GM18867 (cell line): ENCODE measurements around the gene TNS1.
"Not testable (repeated sequence)": the region's sequence is repeated elsewhere in the genome, so short reads cannot be mapped to it uniquely, and the experiment has no call there.

ENCODE experiments used
- ATAC-seq: cut with Tn5 transposase; IDR thresholded peaks from one replicate; pipeline ENCODE4 v1.9.1; 2021; ENCODE audit warnings: mild to moderate bottlenecking, moderate library complexity; ENCODE audit not compliant: unreplicated experiment

TNS1 gene

DNA sequence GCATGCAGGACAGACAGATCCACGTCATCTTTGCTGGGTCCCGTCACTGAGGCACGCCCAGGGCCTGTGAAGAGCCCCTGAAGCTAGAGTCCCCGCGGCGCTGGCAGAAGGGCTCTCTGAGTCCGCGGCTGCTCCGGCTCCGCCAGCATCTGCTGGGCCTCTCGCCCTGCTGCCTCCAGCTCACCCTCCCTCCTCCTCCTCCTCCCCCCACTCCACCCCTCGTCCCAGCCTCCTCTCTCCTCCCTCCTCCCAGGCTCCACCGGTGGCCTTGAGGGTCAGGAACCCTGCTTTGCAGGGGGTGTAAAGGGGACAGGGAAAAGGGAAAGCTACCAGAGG, at the start of gene TNS1:
Gene TNS1 (minus strand): TSS at position 151 of the 336 bp plus-strand sequence. CDS start 123 bp downstream, at position 28.
- ATAC-seq, result no peak

DNA sequence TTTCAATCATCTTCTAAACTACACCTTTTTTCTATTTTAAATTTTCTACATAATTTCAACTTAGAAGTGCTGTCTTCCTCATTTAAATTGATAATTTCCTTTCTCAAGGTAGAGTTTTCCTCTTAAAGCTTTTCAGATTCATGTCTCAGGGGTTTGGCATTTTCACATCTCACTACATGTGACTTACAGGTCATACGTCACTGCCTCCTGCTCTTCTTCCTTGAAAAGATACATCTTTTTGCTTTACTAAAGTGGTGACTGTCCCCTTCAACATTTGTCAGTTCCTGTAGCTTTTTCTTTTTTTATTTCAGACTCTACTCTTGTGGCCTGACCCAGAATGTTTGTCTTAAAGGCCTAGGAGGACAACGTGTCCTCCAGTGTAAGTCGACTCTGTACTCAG, 49.1 kb upstream of the TNS1 start:
- no peak for ATAC-seq

GRCh38 chr2:218047536-218048225, 44.9 kb upstream of the TNS1 start:
- ATAC-seq, result no peak

- ATAC-seq, result peak; percentile 82
Measured at GRCh38 chr2:218046238-218046637, 43.4 kb upstream of the TNS1 start.

DNA sequence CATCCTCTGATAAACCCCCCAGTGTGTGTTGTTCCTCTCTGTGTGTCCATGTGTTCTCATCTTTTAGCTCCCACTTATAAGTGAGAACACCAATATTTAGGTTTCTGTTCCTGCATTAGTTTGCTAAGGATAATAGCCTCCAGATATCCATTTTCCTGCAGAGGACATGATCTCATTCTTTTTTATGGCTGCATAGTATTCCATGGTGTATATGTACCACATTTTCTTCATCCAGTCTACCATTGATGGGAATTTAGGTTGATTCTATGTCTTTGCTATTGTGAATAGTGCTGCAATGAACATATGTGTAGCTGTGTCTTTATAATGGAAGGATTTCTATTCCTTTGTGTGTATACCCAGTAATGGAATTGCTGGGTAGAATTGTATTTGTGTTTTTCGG, 41.8 kb upstream of the TNS1 start:
- not testable (repeated sequence) for ATAC-seq

- ATAC-seq, result no peak
Measured at GRCh38 chr2:218043701-218044109, 40.9 kb upstream of the TNS1 start.

GRCh38 chr2:218043100-218043499, 40.3 kb upstream of the TNS1 start:
- ATAC-seq, result no peak

DNA sequence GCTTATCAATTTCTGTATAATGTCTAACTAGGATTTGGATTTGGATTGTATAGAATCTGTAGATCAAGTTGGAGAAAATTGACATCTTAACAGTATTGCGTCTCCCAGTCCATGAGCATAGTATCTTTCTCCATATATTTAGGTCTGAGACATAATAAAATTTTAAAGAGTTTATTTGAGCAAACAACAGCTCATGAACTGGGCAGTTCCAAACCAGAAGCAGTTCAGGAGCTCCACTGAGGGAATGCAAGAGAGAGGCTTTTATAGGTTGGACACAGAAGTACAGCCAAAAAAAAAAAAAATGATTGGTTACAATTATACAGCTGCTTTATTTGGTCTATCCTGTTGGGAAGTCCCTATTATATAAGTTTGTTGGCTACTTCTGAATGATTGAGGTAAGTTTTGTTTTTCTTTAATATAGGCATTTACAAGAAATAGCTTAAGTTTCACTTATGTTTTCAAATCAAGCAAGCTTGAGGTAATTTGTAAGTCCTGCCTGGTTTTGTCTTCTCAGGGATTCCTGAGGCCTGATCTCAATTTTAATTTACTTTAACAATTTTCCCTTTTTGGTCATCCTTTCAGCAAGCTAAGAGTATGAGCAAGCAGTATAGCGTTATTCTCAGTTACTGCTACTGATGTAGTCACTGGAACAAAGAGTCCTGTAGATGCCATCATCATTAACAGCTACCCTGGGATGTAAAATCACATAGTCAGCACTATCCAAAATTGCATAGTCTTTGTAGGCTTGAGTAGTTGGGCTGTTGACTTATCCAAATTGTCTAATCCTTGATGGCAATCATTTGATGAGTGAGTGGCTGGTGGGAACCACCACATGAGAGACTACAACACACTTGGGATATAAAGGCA, 38.7 kb upstream of the TNS1 start:
- peak; percentile 27 for ATAC-seq

DNA sequence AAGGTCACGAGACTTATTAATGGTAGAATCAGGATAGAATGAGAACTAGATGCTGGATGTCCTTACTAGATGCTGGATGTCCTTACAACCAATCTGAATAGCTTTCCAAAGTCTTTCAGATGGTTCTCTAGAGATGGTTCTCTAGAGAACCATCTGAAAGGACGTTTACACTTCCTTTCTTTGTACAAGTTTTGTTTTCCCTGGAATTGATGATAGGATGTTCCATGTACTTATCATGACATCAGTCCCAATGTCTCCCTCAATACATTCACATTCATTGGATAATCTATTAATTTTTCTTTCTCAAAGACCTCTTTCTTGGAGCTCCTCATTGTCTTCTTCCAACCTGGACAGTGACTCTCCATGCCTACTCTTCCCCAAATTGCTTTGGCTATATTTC, 38.1 kb upstream of the TNS1 start:
- no peak for ATAC-seq

DNA sequence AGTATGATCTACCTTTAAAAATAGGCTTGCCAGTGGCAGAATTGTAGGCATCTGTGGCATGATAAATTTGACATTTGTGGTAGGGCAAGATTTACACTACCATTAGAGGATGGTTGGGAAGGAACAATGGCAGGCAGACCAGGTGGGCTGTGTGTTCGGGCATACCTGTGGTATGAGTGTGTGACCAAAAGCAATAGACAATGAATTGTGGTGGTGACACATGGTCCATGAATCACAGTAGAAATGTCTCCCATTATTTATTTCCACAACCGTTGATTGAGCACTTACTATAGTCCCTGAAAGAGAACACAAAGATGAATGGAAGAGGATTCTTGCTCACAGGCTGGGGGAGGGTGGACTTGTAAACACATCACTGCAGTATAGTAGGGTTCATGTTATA, 36.4 kb upstream of the TNS1 start:
- no peak for ATAC-seq

GRCh38 chr2:218036371-218036770, 33.6 kb upstream of the TNS1 start:
- no peak for ATAC-seq

DNA sequence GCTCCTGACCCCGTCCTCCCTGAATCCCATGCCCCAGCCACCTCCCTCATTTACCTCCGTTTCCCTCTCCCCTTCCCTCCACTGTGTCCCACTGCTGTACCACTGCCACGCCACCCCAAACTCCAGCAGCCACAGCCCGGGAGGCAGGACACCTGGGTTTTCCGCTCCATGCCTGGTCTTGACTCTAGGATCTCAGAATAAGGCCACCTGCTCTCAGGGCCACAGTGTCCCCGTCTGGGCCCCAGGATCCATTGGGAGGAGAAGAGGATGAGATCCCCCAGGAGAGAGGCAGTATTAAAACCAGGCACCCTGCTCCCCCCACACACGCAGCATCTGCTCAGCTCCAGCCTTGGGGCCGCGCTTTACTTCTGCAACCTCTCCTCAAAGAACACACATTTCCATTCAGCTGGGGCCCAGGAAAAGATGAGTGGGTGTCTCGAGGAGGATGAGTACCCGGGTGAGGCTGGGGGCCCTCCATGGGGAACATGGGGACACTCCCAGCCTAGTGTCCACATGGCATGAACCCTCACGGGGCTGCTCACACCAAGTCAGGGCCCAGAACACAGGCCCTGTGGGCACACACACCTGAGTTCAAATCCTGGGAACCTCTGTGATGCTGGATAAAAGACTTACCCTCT, 32.8 kb upstream of the TNS1 start:
- ATAC-seq, result no peak

- ATAC-seq, result peak; percentile 73
Measured at GRCh38 chr2:218034497-218035213, 31.9 kb upstream of the TNS1 start.

DNA sequence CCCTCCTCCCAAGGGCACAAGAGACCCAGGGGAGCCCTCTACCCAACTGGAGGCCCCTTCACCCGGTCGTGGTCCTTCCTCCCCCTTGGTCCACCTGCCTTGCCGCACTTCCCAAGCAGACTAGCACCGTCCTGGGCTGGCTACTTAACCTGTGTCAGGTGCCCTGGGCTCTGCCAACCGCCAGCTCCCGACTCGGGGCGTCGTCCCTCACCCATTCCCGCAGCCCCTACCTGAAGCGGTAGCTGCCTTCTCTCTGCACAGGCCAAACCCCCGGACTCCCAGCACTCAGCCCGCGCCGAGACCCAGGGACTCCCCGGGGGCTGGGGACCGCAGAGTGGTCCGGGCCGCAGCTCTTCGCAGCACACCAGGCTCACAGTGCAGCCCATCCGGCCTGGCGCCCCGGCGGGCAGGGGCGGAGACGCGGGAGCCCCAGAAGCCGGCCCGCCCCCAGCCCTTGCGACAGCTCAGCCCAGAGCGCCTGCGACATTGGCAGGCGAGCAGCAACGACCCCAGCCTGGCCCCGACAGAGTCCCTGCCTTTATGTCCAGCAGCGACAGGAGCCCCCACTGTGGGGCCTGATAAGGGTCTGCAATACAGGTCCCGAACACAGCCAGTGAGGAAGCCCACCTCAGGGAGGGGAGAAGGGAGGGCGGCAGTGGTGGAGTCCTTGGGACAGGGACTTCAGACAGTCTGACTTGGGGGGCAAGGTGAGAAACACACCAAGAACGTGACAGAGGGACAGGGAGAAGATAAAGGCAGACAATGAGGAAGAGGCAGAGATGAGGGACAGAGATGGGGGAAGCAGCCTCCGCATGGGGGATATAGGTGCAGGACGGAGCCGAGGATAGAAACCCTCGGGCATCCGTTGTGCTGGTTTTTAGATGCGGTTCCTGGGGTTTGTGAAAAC, 31.0 kb upstream of the TNS1 start:
- ATAC-seq, result no peak

GRCh38 chr2:218033208-218033589, 30.4 kb upstream of the TNS1 start:
- no peak for ATAC-seq

DNA sequence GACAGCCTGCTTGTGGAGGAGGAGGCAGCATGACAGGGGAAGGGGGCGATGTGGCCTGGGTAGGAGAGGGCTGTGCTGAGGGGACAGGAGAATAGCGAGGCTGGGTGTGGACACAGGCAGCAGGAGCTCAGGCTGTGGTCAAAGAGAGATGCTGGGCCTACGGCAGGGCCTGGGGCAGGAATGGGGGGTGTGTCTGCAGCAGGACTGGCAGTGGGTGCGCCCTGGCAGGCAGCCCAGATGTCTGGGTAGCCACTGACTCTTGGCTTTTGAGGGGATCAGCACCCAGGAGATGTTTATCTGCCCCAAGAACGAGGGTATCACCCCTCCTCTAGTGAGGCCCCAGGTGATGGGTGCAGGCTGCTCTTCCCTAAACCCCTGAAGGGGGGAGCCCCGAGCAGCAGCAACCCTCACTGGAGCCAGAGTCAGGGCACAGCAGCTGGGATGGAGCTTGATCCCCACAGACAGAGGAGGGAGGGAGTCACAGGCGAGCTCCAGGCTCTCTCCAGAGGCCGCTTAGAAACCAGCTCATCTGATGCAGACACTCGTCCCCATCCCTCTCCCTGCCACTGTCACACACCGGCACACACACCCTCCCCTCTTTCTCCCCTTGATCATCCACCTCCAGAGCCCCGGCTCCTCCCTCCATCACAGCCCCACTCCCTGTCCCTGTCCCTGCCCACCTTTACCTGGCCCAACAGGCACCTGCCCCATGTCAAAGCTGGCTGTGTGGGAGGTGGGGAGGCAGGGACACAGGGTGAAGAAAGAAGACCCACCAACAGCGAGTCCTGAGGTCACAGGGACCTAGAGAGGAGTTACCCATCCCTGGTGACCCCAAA, 29.8 kb upstream of the TNS1 start:
- no peak for ATAC-seq

DNA sequence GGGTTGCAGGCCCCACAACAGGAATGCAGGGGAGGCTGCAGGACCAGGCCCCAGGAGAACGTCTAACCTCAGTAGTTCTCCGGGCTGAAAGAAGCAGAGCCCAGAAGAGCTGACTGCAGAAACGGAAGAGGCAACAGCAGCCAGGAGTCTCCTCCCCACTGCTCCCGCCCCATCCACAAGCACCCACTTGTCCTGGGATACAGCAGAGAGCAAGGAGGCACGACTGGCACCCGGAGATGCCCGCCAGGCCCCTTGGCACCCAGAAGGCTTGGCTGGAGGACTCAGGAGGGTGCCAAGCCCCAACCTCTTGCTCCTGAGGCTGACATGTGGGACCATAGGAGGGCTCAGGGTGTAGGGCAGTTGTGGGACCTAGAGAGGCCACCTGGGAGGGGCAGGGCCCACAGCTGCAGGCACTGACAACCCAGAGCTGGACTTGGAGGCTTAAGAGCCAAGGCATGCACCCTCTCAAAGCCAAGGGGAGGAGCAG, 29.0 kb upstream of the TNS1 start:
- no peak for ATAC-seq

DNA sequence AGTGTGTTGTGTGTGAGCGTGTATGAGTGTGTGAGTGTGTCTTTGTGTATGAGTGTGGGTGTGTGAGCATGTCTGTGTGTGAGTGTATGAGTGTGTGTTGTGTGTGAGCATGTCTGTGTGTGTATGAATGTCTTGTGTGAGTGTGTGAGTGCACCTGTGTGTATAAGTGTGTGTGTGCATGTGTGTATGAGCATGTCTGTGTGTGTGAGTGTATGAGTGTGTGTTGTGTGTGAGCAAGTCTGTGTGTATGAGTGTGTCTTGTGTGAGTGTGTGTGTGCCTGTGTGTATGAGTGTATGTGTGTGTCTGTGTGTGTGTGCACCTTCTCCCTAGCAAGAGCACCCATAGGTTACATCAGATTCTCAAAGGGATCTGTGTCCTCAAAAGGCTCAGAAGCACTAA, 28.5 kb upstream of the TNS1 start:
- no peak for ATAC-seq
